Measurements from ENCODE around the gene ACBD4. TPM values are rescaled to one million over a fixed set of nuclear protein-coding genes. Genes with fewer than 3 reads are reported as not detected.

ACBD4 gene
- total RNA-seq, 1 experiment from 2014 or later: 9.7 TPM

DNA sequence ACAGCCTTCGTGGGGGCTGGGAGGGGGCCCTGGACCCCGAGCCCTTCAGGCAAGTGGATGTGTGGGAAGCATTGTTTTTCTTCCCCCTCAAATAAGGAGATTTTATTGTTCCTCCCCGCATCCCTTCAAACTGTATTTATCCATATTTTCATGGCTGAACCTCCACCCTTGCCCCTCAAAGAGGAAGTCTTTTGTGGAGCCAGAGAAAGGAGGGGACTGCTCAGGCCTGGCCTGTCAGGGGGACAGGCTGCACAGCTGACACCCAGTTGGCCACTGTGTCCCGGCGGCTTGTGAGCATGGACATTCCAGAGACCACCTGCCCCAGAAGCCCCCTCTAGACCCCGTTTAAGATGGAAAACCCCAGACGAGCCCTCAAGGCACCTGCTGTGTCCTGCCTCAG lies 42.1 kb downstream of the ACBD4 start:
- no peak overlapping the region for H3K14ac ChIP-seq (ENCODE audit: insufficient read depth, low read length)
- no peak overlapping the region for H2BK12ac ChIP-seq (ENCODE audit: insufficient read length, low read depth, low read length)
- no peak overlapping the region for H2BK5ac ChIP-seq (ENCODE audit: insufficient read length, low read length)
- H3K4ac ChIP-seq (ENCODE audit: low read depth, low read length): no peak overlapping the region
- no peak for DNase-seq
- no peaks in the 10 kb centered on the region; a peak in 1 of 7 replicates for H3K36me3 Mint-ChIP-seq (ENCODE audit: insufficient read depth in 1 of 3, low read depth in 3 of 3)
- H2BK120ac ChIP-seq (ENCODE audit: low read depth, low read length, poor library complexity, severe bottlenecking): no peak overlapping the region
- H2BK20ac ChIP-seq (ENCODE audit: low read depth, low read length, poor library complexity, severe bottlenecking): no peak overlapping the region
- H2BK15ac ChIP-seq (ENCODE audit: low read depth, low read length): no peak overlapping the region
- H3K23me2 ChIP-seq (ENCODE audit: insufficient read length, low read depth, low read length, poor library complexity, severe bottlenecking): no peaks in the 10 kb centered on the region
- no peak overlapping the region for H4K8ac ChIP-seq (replicated peaks; ENCODE audit: insufficient read length, low read depth, low read length)
- H2AFZ ChIP-seq (ENCODE audit: low read length): no peak overlapping the region
- no peak overlapping the region for H3K18ac ChIP-seq (ENCODE audit: insufficient read length, low read depth, low read length)
- H3K4me1 Mint-ChIP-seq: peaks cover 5 to 16% of the 10 kb centered on the region in 2 experiments
- H3K27ac Mint-ChIP-seq: peak overlapping the region in 1 of 3 experiments; percentile 65; a peak in 1 of 7 replicates
- H3K4me1 ChIP-seq (ENCODE audit: insufficient read depth, low read length): no peaks in the 10 kb centered on the region; the same call in 1 of the 2 replicates
- H4K20me1 ChIP-seq (ENCODE audit: control insufficient read depth, insufficient read depth, insufficient read length): no peaks in the 10 kb centered on the region
- no peak overlapping the region for H2AK5ac ChIP-seq (ENCODE audit: insufficient read length, low read length)
- H3K56ac ChIP-seq (ENCODE audit: insufficient read length, low read depth, low read length): no peak overlapping the region
- H3K9me3 ChIP-seq (ENCODE audit: control insufficient read depth, low read depth, low read length): no peaks in the 10 kb centered on the region
- H3K79me1 ChIP-seq (ENCODE audit: insufficient read depth, low read depth, low read length, poor library complexity, severe bottlenecking): no peaks in the 10 kb centered on the region
- H3K9ac ChIP-seq (ENCODE audit: extremely low read depth, insufficient read length, low read length): no peak overlapping the region
- no peak overlapping the region for H3T11ph ChIP-seq (ENCODE audit: low read length)
- no peak for TF ChIP-seq CTCF (conservative IDR thresholded peaks at IDR 0.05)
- no CpG with 5 or more reads among the region's 7 CpGs for WGBS (ENCODE audit: extremely low coverage, insufficient read length, low lambda C conversion rate)
- H3K9me3 Mint-ChIP-seq: no peaks in the 10 kb centered on the region
- no peak overlapping the region for H3K4me2 ChIP-seq (ENCODE audit: insufficient read depth, insufficient read length, low read length)
- no peak overlapping the region for H3K23ac ChIP-seq (ENCODE audit: insufficient read length, low read depth, low read length)
- no peak overlapping the region for H4K5ac ChIP-seq (ENCODE audit: insufficient read length, low read depth, low read length)
- H3K27ac ChIP-seq (ENCODE audit: insufficient read length, low read depth, low read length): no peak overlapping the region
- H4K91ac ChIP-seq (ENCODE audit: insufficient read length, low read depth, low read length): no peak overlapping the region
- H3K4me3 Mint-ChIP-seq: no peak overlapping the region
- no peaks in the 10 kb centered on the region for H3K27me3 ChIP-seq (ENCODE audit: insufficient read depth, low read length)
- no peaks in the 10 kb centered on the region for H3K79me2 ChIP-seq (ENCODE audit: insufficient read depth, low read length)
- H3K27me3 Mint-ChIP-seq (ENCODE audit: low read depth): no peaks in the 10 kb centered on the region; the same call in 1 of the 2 replicates

Measured in H9 (cell line).